Adrenal gland (tissue), 5 donors: ENCODE measurements around the gene EIF2AK3.

ENCODE experiments used
- POLR2A ChIP-seq, 2 donors: fragments of 450-650 bp; IDR thresholded peaks; one replicate each; pipeline ENCODE4 v1.6.1; 2017; ENCODE audit warnings: antibody characterized with exemption in 2 of 2, mild to moderate bottlenecking in 2 of 2, moderate library complexity in 1 of 2
- TF ChIP-seq, protein P1 (sequence below), 6 experiments: fragments of 450-650 bp in 4 of 6; fragments of 200-600 bp in 2 of 6; sonication (generic) in 1 of 6; IDR thresholded peaks; 1 replicate in 5 of 6; 2 replicates in 1 of 6; pipeline versions ENCODE4 v1.5.1 to v1.8.0; 2016 to 2021; ENCODE audit warnings: antibody characterized with exemption in 6 of 6, mild to moderate bottlenecking in 2 of 6, moderate library complexity in 1 of 6
- donor health status: DM: no; HTN: no; CAD: no.

DNA sequence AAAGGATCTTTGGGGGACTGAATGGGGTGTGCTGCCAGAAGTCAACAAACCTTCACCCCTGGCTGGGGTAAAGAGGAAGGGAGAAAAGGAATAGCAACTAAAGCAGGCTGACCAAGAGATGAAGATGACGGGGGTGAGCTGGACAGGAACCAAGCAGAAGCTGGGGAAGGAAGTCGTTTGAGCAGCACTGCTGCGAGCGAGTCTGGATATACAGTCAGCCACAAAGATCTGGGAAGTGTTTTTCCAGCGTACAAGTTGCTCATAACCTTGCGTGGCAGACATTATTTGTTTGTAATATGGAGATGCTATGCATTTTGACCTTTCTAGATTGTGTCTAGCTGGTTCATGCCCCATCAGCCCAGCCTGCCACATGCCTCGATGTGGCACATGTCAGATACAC is 71.2 kb downstream of the EIF2AK3 start:
- TF ChIP-seq, protein P1, sequence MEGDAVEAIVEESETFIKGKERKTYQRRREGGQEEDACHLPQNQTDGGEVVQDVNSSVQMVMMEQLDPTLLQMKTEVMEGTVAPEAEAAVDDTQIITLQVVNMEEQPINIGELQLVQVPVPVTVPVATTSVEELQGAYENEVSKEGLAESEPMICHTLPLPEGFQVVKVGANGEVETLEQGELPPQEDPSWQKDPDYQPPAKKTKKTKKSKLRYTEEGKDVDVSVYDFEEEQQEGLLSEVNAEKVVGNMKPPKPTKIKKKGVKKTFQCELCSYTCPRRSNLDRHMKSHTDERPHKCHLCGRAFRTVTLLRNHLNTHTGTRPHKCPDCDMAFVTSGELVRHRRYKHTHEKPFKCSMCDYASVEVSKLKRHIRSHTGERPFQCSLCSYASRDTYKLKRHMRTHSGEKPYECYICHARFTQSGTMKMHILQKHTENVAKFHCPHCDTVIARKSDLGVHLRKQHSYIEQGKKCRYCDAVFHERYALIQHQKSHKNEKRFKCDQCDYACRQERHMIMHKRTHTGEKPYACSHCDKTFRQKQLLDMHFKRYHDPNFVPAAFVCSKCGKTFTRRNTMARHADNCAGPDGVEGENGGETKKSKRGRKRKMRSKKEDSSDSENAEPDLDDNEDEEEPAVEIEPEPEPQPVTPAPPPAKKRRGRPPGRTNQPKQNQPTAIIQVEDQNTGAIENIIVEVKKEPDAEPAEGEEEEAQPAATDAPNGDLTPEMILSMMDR (IDR thresholded peaks at IDR 0.05): no peak
- TF ChIP-seq POLR2A (IDR thresholded peaks at IDR 0.05): no peak
